Ureter (tissue), 1 donor: ENCODE measurements around the gene PTCHD1. TPM values are rescaled to one million over a fixed set of nuclear protein-coding genes. Genes with fewer than 3 reads are reported as not detected.

Experiments
- DNase-seq: peaks from one replicate; pipeline ENCODE4 v3.0.0-alpha.2; 2020; ENCODE audit warnings: low spot score
- total RNA-seq: library from RNA; stranded (reverse); gene quantifications from one replicate; pipeline ENCODE4 v1.2.4, GENCODE V29; 2023
- donor health status: DM: yes; HTN: yes; CAD: no.

The PTCHD1 gene
- 4.8 TPM for total RNA-seq

GRCh38 chrX:23334848-23335599, at the start of gene PTCHD1:
Gene PTCHD1, plus strand, starts transcription at chrX:23334849. Its CDS starts 27 bp downstream, at chrX:23334876.
- no peak for DNase-seq

GRCh38 chrX:23286731-23287130, 47.9 kb upstream of the PTCHD1 start:
- DNase-seq: no peak

GRCh38 chrX:23287191-23287725, 47.4 kb upstream of the PTCHD1 start:
- no peak for DNase-seq

- no peak for DNase-seq
Observed at GRCh38 chrX:23292354-23292987, 42.2 kb upstream of the PTCHD1 start.

- DNase-seq: no peak
Observed at GRCh38 chrX:23292988-23293651, 41.5 kb upstream of the PTCHD1 start.

- no peak for DNase-seq
Observed at GRCh38 chrX:23304881-23305280, 29.8 kb upstream of the PTCHD1 start.

GRCh38 chrX:23311731-23312130, 22.9 kb upstream of the PTCHD1 start:
- DNase-seq: no peak

GRCh38 chrX:23312136-23312535, 22.5 kb upstream of the PTCHD1 start:
- DNase-seq: no peak

GRCh38 chrX:23317799-23318724, 16.6 kb upstream of the PTCHD1 start:
- DNase-seq: no peak

GRCh38 chrX:23327104-23327503, 7.5 kb upstream of the PTCHD1 start:
- DNase-seq: no peak

- no peak for DNase-seq
Observed at GRCh38 chrX:23331701-23332100, 2.9 kb upstream of the PTCHD1 start.

GRCh38 chrX:23332101-23332887, 2.4 kb upstream of the PTCHD1 start:
- peak; percentile 46 for DNase-seq

GRCh38 chrX:23332888-23333821, 1.5 kb upstream of the PTCHD1 start:
- DNase-seq: no peak

- peak; percentile 44 for DNase-seq
Observed at GRCh38 chrX:23333842-23334520, 668 bp upstream of the PTCHD1 start.

GRCh38 chrX:23334521-23334847, 165 bp upstream of the PTCHD1 start:
- DNase-seq: no peak

- no peak for DNase-seq
Observed at GRCh38 chrX:23338334-23338733, 3.7 kb downstream of the PTCHD1 start.

GRCh38 chrX:23341452-23341851, 6.8 kb downstream of the PTCHD1 start:
- no peak for DNase-seq

- no peak for DNase-seq
Observed at GRCh38 chrX:23344238-23344903, 9.7 kb downstream of the PTCHD1 start.

GRCh38 chrX:23344904-23345271, 10.2 kb downstream of the PTCHD1 start:
- no peak for DNase-seq
